Mesodermal cell (in vitro differentiated cells): ENCODE data around the gene UGGT2.
"Not testable (repeated sequence)": the region's sequence is repeated elsewhere in the genome, so short reads cannot be mapped to it uniquely, and the experiment has no call there.

Source experiments
- H3K27ac ChIP-seq: 2 replicates; pipeline ENCODE4 v1.7.0; 2013; ENCODE audit warnings: mild to moderate bottlenecking, low read depth, low read length, moderate library complexity; ENCODE audit not compliant: severe bottlenecking
- H3K36me3 ChIP-seq: 2 replicates; pipeline ENCODE4 v1.7.1; 2013; ENCODE audit warnings: mild to moderate bottlenecking, low read length, moderate library complexity; ENCODE audit not compliant: control insufficient read depth, insufficient read depth
- H3K4me1 ChIP-seq: one replicate; pipeline ENCODE4 v1.7.1; 2013; ENCODE audit warnings: mild to moderate bottlenecking, low read length; ENCODE audit not compliant: insufficient read depth, control insufficient read depth, poor library complexity, severe bottlenecking
- H3K4me3 ChIP-seq: 2 replicates; pipeline ENCODE4 v1.7.0; 2013; ENCODE audit warnings: low read length, control low read depth, mild to moderate bottlenecking; ENCODE audit not compliant: insufficient read depth, poor library complexity, severe bottlenecking; ENCODE audit errors: extremely low read depth
- H3K9me3 ChIP-seq: 2 replicates; pipeline ENCODE4 v1.7.1; 2013; ENCODE audit warnings: mild to moderate bottlenecking, low read length, moderate library complexity; ENCODE audit not compliant: control insufficient read depth
- WGBS, 2 experiments: methylation state at CpG; one replicate each; pipeline ENCODE4 v1.1.5; 2013; ENCODE audit warnings: missing lambda C conversion rate in 2 of 2; ENCODE audit not compliant: insufficient coverage in 2 of 2; 5-methylcytosine and 5-hydroxymethylcytosine counted together

UGGT2 gene

GRCh38 chr13:96020931-96021330 lies 32.3 kb downstream of the UGGT2 start:
- 79 to 100% methylated on average over 1 to 2 of the region's 2 CpGs for WGBS, 2 experiments
- H3K4me3 ChIP-seq, result no peak overlapping the region
- no peak overlapping the region for H3K27ac ChIP-seq
- H3K4me1 ChIP-seq, result no peaks in the 10 kb centered on the region
- peaks cover 23% of the 10 kb centered on the region for H3K36me3 ChIP-seq
- H3K9me3 ChIP-seq, result no peaks in the 10 kb centered on the region

GRCh38 chr13:96020155-96020575 lies 33.0 kb downstream of the UGGT2 start:
- H3K4me3 ChIP-seq, result no peak overlapping the region
- H3K9me3 ChIP-seq, result no peaks in the 10 kb centered on the region
- H3K27ac ChIP-seq, result no peak overlapping the region
- H3K4me1 ChIP-seq, result no peaks in the 10 kb centered on the region
- H3K36me3 ChIP-seq, result peaks cover 22% of the 10 kb centered on the region
- 63 to 81% methylated on average over 2 to 3 of the region's 3 CpGs for WGBS, 2 experiments

DNA sequence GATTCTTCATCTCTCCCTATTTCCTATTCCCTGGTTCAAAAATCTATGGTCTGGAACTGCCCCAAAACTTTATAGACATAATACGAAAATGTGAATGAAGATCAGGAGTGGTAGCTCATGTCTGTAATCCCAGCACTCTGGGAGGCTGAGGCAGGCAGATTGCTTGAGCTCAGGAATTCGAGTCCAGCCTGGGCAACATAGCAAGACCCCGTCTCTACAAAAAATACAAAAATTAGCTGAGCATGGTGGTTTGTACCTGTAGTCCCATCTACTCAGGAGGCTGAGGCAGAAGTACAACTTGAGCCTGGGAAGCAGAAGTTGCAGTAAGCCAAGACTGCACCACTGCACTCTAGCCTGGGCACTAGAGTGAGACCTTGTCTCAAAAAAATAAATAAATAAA lies 35.1 kb downstream of the UGGT2 start:
- Histone ChIP-seq H3K4me3 (no peak overlapping the region), H3K4me1 (no peaks in the 10 kb centered on the region), H3K27ac (no peak overlapping the region), H3K9me3 (no peaks in the 10 kb centered on the region), H3K36me3 (peaks cover 18% of the 10 kb centered on the region)
- WGBS, 2 experiments, result 89 to 96% methylated on average over 2 to 3 of the region's 3 CpGs

DNA sequence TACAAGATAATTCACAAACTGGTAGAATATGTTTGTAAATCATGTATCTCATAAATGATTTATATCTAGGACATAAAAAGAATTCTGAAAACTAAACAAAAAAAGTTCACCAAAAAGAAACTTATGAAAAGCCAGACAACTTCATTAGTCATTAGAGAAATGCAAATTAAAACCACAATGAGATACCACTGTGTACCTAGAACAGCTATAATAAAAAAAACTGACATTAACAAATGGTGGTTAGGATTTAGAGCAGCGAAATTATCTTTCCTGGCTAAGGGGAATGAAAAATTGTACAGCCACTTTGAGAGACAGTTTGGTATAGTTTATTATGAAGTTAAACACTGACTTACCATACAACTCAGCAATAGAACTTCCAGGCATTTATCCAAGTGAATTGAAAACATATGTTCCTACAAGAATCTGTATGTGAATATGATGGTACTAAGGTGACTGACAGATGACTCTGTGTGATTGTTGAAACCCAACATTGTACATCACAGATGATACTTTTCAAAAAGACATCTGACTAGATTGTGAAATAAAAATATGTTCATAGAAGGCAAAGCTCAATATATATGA lies 41.8 kb downstream of the UGGT2 start:
- no peaks in the 10 kb centered on the region for H3K9me3 ChIP-seq
- WGBS, 2 experiments, result no CpG with 5 or more reads among the region's 1 CpG
- no peaks in the 10 kb centered on the region for H3K4me1 ChIP-seq
- H3K4me3 ChIP-seq, result no peak overlapping the region
- peaks cover 5% of the 10 kb centered on the region for H3K36me3 ChIP-seq
- no peak overlapping the region for H3K27ac ChIP-seq

DNA sequence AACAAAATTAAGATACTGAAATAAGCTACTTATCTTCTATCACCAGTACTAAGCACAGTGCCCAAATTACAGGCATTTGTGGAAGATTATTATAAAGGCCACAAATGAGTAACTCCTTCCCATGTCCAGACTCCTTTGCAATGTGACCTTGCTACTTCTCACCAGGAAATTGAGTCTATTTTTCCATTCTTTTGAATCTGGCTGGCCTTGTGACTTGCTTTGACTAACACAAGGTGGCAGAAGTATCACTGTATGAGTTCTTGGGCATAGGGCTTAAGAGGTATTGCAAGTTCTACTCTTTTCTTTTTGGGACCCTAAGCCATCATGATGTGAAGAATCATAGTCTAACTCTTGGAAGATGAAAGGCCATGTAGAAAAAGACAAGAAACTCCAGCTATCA lies 49.9 kb downstream of the UGGT2 start:
- H3K27ac ChIP-seq, result no peak overlapping the region
- H3K9me3 ChIP-seq, result no peaks in the 10 kb centered on the region
- H3K4me1 ChIP-seq, result no peaks in the 10 kb centered on the region
- H3K4me3 ChIP-seq, result no peak overlapping the region
- no peaks in the 10 kb centered on the region for H3K36me3 ChIP-seq

GRCh38 chr13:96002322-96003131 lies 50.7 kb downstream of the UGGT2 start:
- H3K27ac ChIP-seq, result no peak overlapping the region
- no peaks in the 10 kb centered on the region for H3K36me3 ChIP-seq
- H3K4me1 ChIP-seq, result no peaks in the 10 kb centered on the region
- no peak overlapping the region for H3K4me3 ChIP-seq
- WGBS, 2 experiments, result 88 to 98% methylated on average over 3 to 4 of the region's 4 CpGs
- no peaks in the 10 kb centered on the region for H3K9me3 ChIP-seq

GRCh38 chr13:96000069-96000468 lies 53.1 kb downstream of the UGGT2 start:
- no peaks in the 10 kb centered on the region for H3K9me3 ChIP-seq
- H3K27ac ChIP-seq, result no peak overlapping the region
- H3K36me3 ChIP-seq, result peaks cover 3% of the 10 kb centered on the region
- no peaks in the 10 kb centered on the region for H3K4me1 ChIP-seq
- no peak overlapping the region for H3K4me3 ChIP-seq

- peaks cover 5% of the 10 kb centered on the region for H3K36me3 ChIP-seq
- H3K9me3 ChIP-seq, result no peaks in the 10 kb centered on the region
- 70 to 93% methylated on average over 2 of the region's 5 CpGs for WGBS, 2 experiments
- H3K4me1 ChIP-seq, result no peaks in the 10 kb centered on the region
- H3K4me3 ChIP-seq, result no peak overlapping the region
- H3K27ac ChIP-seq, result no peak overlapping the region
Observed at GRCh38 chr13:95987841-95988240, 65.4 kb downstream of the UGGT2 start.

GRCh38 chr13:95982144-95982543 lies 71.1 kb downstream of the UGGT2 start:
- Histone ChIP-seq H3K27ac (no peak overlapping the region), H3K36me3 (peaks cover 5% of the 10 kb centered on the region), H3K4me1 (no peaks in the 10 kb centered on the region), H3K9me3 (no peaks in the 10 kb centered on the region), H3K4me3 (no peak overlapping the region)
- 67 to 80% methylated on average over 1 to 2 of the region's 4 CpGs for WGBS, 2 experiments

- H3K4me3 ChIP-seq, H3K4me1 ChIP-seq, H3K36me3 ChIP-seq, H3K27ac ChIP-seq, H3K9me3 ChIP-seq: not testable (repeated sequence)
- WGBS, 2 experiments, result 76 to 92% methylated on average over 3 to 5 of the region's 6 CpGs
Observed at GRCh38 chr13:95972651-95973050, 80.5 kb downstream of the UGGT2 start.

DNA sequence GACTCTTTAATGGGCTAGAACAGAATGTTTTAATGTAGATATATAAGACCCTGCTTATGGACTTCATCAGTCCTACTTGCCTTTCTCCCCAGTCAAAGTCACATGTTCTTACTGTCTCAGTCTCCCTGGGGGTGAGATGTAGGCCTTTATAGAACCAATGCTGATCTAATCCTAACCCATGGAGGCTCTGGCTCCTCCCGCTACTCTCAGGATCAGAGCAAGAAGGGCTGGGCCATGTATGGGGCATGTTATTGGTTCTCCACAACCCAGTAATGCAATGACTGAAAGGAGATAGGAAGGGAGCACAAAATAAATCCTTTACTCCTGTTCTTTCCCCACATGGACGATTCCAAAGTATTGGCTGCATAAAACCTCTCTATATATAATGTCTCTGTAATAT lies 82.3 kb downstream of the UGGT2 start:
- Histone ChIP-seq H3K4me1 (no peaks in the 10 kb centered on the region), H3K4me3 (no peak overlapping the region), H3K27ac (no peak overlapping the region), H3K36me3 (peaks cover 10% of the 10 kb centered on the region), H3K9me3 (no peaks in the 10 kb centered on the region)
- 100% methylated on average over 1 of the region's 2 CpGs; no CpG with 5 or more reads in 1 of the 2 experiments for WGBS, 2 experiments
